ENCODE results near the gene ZBED2. TPM values are rescaled to one million over a fixed set of nuclear protein-coding genes. Genes with fewer than 3 reads are reported as not detected.

The ZBED2 gene
- total RNA-seq, 1 experiment from 2014 or later = 0.07 TPM

Other genes with a start within 250 kb of the ZBED2 start
- 0.33 to 0.94 TPM (median 0.50 TPM) in 3 replicates for gene CD96, start 53.1 kb downstream of the ZBED2 start, total RNA-seq (2021)
- 1.8 to 2.4 TPM (median 2.3 TPM) in 3 replicates for gene PLCXD2, start 79.3 kb upstream of the ZBED2 start, total RNA-seq (2021)

Measured in WTC11 (cell line).